GM23338 (cell line): ENCODE data around the gene SRPK2. TPM values are rescaled to one million over a fixed set of nuclear protein-coding genes. Genes with fewer than 3 reads are reported as not detected.

Source experiments
- ATAC-seq: fragments of 200-7000 bp; cut with Tn5 transposase; 3 replicates; pipeline ENCODE4 v1.9.1; 2020
- DNase-seq: peaks from one replicate; pipeline ENCODE4 v3.0.0-alpha.2; 2015; ENCODE audit warnings: low spot score
- H2AFZ ChIP-seq: fragments of 200-600 bp; sonication (generic); 2 replicates; pipeline ENCODE4 v1.8.0; 2016; ENCODE audit warnings: antibody characterized with exemption, mild to moderate bottlenecking, moderate library complexity
- H3F3A ChIP-seq: fragments of 200-600 bp; sonication (generic); replicated peaks from 2 replicates; pipeline ENCODE4 v1.8.0; 2017; ENCODE audit warnings: antibody characterized with exemption, mixed run types, low read depth
- H3K27ac ChIP-seq: fragments of 200-600 bp; sonication (generic); 2 replicates; pipeline ENCODE4 v1.6.1; 2016; ENCODE audit warnings: low read depth
- H3K27me3 ChIP-seq: fragments of 200-600 bp; sonication (generic); 2 replicates; pipeline ENCODE4 v1.8.0; 2016; ENCODE audit warnings: mild to moderate bottlenecking, mixed run types, moderate library complexity; ENCODE audit not compliant: insufficient read depth
- H3K36me3 ChIP-seq: fragments of 200-600 bp; sonication (generic); 2 replicates; pipeline ENCODE4 v1.8.0; 2016; ENCODE audit warnings: mild to moderate bottlenecking; ENCODE audit not compliant: insufficient read depth
- H3K4me1 ChIP-seq: fragments of 200-600 bp; sonication (generic); 2 replicates; pipeline ENCODE4 v1.8.0; 2016; ENCODE audit warnings: mild to moderate bottlenecking, moderate library complexity; ENCODE audit not compliant: insufficient read depth
- H3K4me2 ChIP-seq: fragments of 200-600 bp; sonication (generic); 2 replicates; pipeline ENCODE4 v1.7.1; 2017; ENCODE audit warnings: mixed run types
- H3K4me3 ChIP-seq: fragments of 200-600 bp; sonication (generic); 2 replicates; pipeline ENCODE4 v1.6.1; 2016; ENCODE audit warnings: mixed run types
- H3K79me2 ChIP-seq: fragments of 200-600 bp; sonication (generic); replicated peaks from 2 replicates; pipeline ENCODE4 v1.8.0; 2017; ENCODE audit warnings: mild to moderate bottlenecking; ENCODE audit not compliant: insufficient read depth
- H3K9me2 ChIP-seq: fragments of 200-600 bp; sonication (generic); 2 replicates; pipeline ENCODE4 v1.8.0; 2017; ENCODE audit not compliant: insufficient read depth
- H4K20me1 ChIP-seq: fragments of 200-600 bp; sonication (generic); replicated peaks from 2 replicates; pipeline ENCODE4 v1.8.0; 2017; ENCODE audit warnings: mild to moderate bottlenecking; ENCODE audit not compliant: insufficient read depth
- H3K27ac Mint-ChIP-seq: 2 replicates; pipeline ENCODE4 v1.8.0; 2020; ENCODE audit warnings: inconsistent platforms, mild to moderate bottlenecking, moderate library complexity, mixed read lengths
- H3K27me3 Mint-ChIP-seq: 3 replicates; pipeline ENCODE4 v1.8.0; 2022; ENCODE audit warnings: low read depth, mild to moderate bottlenecking, moderate library complexity, mixed read lengths, inconsistent platforms; ENCODE audit not compliant: insufficient read depth, poor library complexity
- H3K36me3 Mint-ChIP-seq: 3 replicates; pipeline ENCODE4 v1.8.0; 2021; ENCODE audit warnings: low read depth, mild to moderate bottlenecking, inconsistent platforms, moderate library complexity, mixed read lengths
- H3K4me1 Mint-ChIP-seq: 3 replicates; pipeline ENCODE4 v1.8.0; 2020; ENCODE audit warnings: mild to moderate bottlenecking, inconsistent platforms, mixed read lengths
- H3K4me3 Mint-ChIP-seq: 3 replicates; pipeline ENCODE4 v1.8.0; 2021; ENCODE audit warnings: moderate library complexity, mild to moderate bottlenecking, inconsistent platforms, mixed read lengths
- H3K9me3 Mint-ChIP-seq: 3 replicates; pipeline ENCODE4 v1.8.0; 2020; ENCODE audit warnings: moderate library complexity, mild to moderate bottlenecking, inconsistent platforms, mixed read lengths
- CREB1 ChIP-seq: fragments of 250-450 bp; sonication (Bioruptor Pico); IDR thresholded peaks from 2 replicates; pipeline ENCODE4 v1.5.0; 2020; ENCODE audit warnings: low read depth, mild to moderate bottlenecking, moderate library complexity
- EZH2 ChIP-seq: fragments of 200-600 bp; sonication (generic); IDR thresholded peaks from one replicate; pipeline ENCODE4 v1.8.0; 2017; ENCODE audit warnings: antibody characterized with exemption, mild to moderate bottlenecking, low read depth; ENCODE audit not compliant: unreplicated experiment
- EZH2phosphoT487 ChIP-seq: fragments of 200-600 bp; sonication (generic); IDR thresholded peaks from one replicate; pipeline ENCODE4 v1.8.1; 2018; ENCODE audit warnings: antibody characterized with exemption; ENCODE audit not compliant: unreplicated experiment
- JUNB ChIP-seq: IDR thresholded peaks from one replicate; pipeline ENCODE4 v1.6.1; 2016; ENCODE audit warnings: antibody characterized with exemption; ENCODE audit not compliant: unreplicated experiment
- NANOG ChIP-seq: IDR thresholded peaks from 2 replicates; pipeline ENCODE4 v1.6.1; 2016; ENCODE audit warnings: antibody characterized with exemption, borderline replicate concordance
- POLR2AphosphoS5 ChIP-seq: IDR thresholded peaks from 2 replicates; pipeline ENCODE4 v1.6.1; 2016; ENCODE audit warnings: antibody characterized with exemption, low read depth
- ZNF114 ChIP-seq: fragments of 250-450 bp; sonication (Bioruptor Pico); IDR thresholded peaks from 2 replicates; pipeline ENCODE4 v1.5.0; 2020; ENCODE audit warnings: mild to moderate bottlenecking, moderate library complexity
- polyA plus RNA-seq: library from polyadenylated mRNA; unstranded; fragments of >200 nt; fragmentation: Nextera tagmentation; extraction: Ambion mirVana; gene quantifications from 2 replicates; pipeline ENCODE4 v1.2.1, GENCODE V29; 2016
- total RNA-seq: library from RNA; depleted of rRNA; stranded (reverse); fragments of >200 nt; shearing (Covaris generic); gene quantifications from 2 replicates; pipeline ENCODE4 v1.2.3, GENCODE V29; 2014
- TF ChIP-seq, protein P1 (sequence below): IDR thresholded peaks from 2 replicates; pipeline ENCODE4 v1.6.1; 2016; ENCODE audit warnings: antibody characterized with exemption
- TF ChIP-seq, protein P2 (sequence below), 2 experiments: fragments of 200-600 bp in 1 of 2; sonication (generic) in 1 of 2; conservative IDR thresholded peaks; 2 replicates each; pipeline versions ENCODE4 v1.5.1 to v1.6.1; 2016 to 2017; ENCODE audit warnings: antibody characterized with exemption in 2 of 2, low read depth in 2 of 2, mild to moderate bottlenecking in 2 of 2, moderate library complexity in 1 of 2
- TF ChIP-seq, protein P3 (sequence below): fragments of 250-450 bp; sonication (Bioruptor Pico); IDR thresholded peaks from 2 replicates; pipeline ENCODE4 v1.5.0; 2020; ENCODE audit warnings: mild to moderate bottlenecking, moderate library complexity
- TF ChIP-seq, protein P4 (sequence below): IDR thresholded peaks from one replicate; pipeline ENCODE4 v1.6.1; 2018; ENCODE audit warnings: antibody characterized with exemption; ENCODE audit not compliant: unreplicated experiment

SRPK2 gene
- total and polyA plus RNA-seq, 2 experiments from 2014 or later: 66.3 to 91.5 TPM

DNA sequence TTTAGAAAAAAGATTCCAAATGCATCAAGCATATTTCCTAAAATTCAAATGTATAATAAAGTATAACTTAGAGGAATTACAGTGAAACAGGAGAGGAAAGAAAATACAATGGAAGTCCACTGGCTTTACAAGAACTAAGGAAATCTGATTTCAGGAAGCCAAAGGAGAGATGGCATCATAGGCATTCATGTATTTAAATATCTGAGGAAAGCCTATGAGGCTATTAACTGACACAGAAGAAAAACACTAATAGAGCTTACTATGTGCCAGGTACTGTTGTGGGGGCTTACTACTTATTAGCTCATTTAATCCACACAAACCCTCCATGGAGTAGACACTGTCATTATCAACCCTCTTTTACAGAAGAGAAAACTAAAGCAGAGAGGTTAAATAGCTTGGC, 92.2 kb downstream of the SRPK2 start (continued):
- TF ChIP-seq, protein P1, sequence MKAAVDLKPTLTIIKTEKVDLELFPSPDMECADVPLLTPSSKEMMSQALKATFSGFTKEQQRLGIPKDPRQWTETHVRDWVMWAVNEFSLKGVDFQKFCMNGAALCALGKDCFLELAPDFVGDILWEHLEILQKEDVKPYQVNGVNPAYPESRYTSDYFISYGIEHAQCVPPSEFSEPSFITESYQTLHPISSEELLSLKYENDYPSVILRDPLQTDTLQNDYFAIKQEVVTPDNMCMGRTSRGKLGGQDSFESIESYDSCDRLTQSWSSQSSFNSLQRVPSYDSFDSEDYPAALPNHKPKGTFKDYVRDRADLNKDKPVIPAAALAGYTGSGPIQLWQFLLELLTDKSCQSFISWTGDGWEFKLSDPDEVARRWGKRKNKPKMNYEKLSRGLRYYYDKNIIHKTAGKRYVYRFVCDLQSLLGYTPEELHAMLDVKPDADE: no peak
- TF ChIP-seq EZH2 (no peak), EZH2phosphoT487 (no peak), NANOG (no peak), ZNF114 (CRISPR knock-in tag) (no peak)

DNA sequence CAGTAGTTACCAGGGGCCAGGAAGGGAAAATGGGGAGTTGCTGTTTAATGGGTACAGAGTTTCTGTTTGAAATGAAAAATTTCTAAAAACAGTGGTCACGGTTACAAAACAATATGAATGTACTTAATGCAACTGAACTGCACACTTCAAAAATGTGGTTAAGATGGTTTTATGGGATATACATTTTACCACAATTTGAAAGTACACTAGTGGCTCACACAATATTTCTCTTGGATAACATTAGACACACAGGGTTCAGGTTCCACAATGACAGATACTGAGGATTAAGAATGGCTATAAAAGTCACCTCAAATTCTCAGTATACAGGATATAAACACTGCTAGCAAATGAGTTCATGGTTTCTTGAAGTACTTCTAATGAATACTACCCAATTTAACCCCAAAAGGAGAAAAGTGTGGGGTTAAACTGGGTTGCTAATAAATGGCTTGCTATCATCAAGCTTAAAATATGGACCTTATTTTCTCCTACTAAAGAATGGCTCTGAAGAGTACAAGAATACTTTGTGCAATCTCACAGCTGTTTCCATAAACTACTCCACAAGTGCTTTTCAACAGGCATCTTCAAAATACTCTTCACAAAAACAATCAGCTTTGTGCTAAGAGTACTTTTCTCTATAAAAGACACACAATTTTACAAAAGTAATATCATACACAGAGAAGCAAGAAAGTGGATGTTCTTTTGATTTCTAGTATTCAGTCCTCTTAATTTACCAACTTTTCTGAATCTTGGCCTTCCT, 92.9 kb downstream of the SRPK2 start:
- Histone ChIP-seq H3K4me3 (no peak overlapping the region), H4K20me1 (peaks cover 13% of the 10 kb centered on the region), H3K9me2 (no peaks in the 10 kb centered on the region), H3K27ac (no peak overlapping the region), H3K79me2 (peaks cover 97% of the 10 kb centered on the region), H3K27me3 (no peaks in the 10 kb centered on the region), H2AFZ (no peak overlapping the region), H3K4me2 (no peak overlapping the region), H3K36me3 (no peaks in the 10 kb centered on the region), H3F3A (no peaks in the 10 kb centered on the region), H3K4me1 (peaks cover 13% of the 10 kb centered on the region)
- Mint-ChIP-seq H3K4me3 (no peak overlapping the region), H3K36me3 (no peaks in the 10 kb centered on the region), H3K4me1 (peaks cover 39% of the 10 kb centered on the region), H3K27ac (no peak overlapping the region), H3K9me3 (no peaks in the 10 kb centered on the region), H3K27me3 (peaks cover 3% of the 10 kb centered on the region)
- DNase-seq (no peak), ATAC-seq (no peak)
- TF ChIP-seq POLR2AphosphoS5 (no peak), JUNB (no peak), CREB1 (no peak), ZNF114 (CRISPR knock-in tag) (no peak), EZH2 (no peak), NANOG (no peak)
- TF ChIP-seq, protein P2, sequence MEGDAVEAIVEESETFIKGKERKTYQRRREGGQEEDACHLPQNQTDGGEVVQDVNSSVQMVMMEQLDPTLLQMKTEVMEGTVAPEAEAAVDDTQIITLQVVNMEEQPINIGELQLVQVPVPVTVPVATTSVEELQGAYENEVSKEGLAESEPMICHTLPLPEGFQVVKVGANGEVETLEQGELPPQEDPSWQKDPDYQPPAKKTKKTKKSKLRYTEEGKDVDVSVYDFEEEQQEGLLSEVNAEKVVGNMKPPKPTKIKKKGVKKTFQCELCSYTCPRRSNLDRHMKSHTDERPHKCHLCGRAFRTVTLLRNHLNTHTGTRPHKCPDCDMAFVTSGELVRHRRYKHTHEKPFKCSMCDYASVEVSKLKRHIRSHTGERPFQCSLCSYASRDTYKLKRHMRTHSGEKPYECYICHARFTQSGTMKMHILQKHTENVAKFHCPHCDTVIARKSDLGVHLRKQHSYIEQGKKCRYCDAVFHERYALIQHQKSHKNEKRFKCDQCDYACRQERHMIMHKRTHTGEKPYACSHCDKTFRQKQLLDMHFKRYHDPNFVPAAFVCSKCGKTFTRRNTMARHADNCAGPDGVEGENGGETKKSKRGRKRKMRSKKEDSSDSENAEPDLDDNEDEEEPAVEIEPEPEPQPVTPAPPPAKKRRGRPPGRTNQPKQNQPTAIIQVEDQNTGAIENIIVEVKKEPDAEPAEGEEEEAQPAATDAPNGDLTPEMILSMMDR (conservative IDR thresholded peaks at IDR 0.05; ENCODE audit: low read depth in 2 of 2): no peak
- TF ChIP-seq, protein P3, sequence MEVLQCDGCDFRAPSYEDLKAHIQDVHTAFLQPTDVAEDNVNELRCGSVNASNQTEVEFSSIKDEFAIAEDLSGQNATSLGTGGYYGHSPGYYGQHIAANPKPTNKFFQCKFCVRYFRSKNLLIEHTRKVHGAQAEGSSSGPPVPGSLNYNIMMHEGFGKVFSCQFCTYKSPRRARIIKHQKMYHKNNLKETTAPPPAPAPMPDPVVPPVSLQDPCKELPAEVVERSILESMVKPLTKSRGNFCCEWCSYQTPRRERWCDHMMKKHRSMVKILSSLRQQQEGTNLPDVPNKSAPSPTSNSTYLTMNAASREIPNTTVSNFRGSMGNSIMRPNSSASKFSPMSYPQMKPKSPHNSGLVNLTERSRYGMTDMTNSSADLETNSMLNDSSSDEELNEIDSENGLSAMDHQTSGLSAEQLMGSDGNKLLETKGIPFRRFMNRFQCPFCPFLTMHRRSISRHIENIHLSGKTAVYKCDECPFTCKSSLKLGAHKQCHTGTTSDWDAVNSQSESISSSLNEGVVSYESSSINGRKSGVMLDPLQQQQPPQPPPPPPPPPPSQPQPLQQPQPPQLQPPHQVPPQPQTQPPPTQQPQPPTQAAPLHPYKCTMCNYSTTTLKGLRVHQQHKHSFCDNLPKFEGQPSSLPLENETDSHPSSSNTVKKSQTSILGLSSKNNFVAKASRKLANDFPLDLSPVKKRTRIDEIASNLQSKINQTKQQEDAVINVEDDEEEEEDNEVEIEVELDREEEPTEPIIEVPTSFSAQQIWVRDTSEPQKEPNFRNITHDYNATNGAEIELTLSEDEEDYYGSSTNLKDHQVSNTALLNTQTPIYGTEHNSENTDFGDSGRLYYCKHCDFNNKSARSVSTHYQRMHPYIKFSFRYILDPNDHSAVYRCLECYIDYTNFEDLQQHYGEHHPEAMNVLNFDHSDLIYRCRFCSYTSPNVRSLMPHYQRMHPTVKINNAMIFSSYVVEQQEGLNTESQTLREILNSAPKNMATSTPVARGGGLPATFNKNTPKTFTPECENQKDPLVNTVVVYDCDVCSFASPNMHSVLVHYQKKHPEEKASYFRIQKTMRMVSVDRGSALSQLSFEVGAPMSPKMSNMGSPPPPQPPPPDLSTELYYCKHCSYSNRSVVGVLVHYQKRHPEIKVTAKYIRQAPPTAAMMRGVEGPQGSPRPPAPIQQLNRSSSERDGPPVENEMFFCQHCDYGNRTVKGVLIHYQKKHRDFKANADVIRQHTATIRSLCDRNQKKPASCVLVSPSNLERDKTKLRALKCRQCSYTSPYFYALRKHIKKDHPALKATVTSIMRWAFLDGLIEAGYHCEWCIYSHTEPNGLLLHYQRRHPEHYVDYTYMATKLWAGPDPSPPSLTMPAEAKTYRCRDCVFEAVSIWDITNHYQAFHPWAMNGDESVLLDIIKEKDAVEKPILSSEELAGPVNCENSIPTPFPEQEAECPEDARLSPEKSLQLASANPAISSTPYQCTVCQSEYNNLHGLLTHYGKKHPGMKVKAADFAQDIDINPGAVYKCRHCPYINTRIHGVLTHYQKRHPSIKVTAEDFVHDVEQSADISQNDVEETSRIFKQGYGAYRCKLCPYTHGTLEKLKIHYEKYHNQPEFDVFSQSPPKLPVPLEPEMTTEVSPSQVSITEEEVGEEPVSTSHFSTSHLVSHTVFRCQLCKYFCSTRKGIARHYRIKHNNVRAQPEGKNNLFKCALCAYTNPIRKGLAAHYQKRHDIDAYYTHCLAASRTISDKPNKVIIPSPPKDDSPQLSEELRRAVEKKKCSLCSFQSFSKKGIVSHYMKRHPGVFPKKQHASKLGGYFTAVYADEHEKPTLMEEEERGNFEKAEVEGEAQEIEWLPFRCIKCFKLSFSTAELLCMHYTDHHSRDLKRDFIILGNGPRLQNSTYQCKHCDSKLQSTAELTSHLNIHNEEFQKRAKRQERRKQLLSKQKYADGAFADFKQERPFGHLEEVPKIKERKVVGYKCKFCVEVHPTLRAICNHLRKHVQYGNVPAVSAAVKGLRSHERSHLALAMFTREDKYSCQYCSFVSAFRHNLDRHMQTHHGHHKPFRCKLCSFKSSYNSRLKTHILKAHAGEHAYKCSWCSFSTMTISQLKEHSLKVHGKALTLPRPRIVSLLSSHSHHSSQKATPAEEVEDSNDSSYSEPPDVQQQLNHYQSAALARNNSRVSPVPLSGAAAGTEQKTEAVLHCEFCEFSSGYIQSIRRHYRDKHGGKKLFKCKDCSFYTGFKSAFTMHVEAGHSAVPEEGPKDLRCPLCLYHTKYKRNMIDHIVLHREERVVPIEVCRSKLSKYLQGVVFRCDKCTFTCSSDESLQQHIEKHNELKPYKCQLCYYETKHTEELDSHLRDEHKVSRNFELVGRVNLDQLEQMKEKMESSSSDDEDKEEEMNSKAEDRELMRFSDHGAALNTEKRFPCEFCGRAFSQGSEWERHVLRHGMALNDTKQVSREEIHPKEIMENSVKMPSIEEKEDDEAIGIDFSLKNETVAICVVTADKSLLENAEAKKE: no peak
- TF ChIP-seq, protein P4, sequence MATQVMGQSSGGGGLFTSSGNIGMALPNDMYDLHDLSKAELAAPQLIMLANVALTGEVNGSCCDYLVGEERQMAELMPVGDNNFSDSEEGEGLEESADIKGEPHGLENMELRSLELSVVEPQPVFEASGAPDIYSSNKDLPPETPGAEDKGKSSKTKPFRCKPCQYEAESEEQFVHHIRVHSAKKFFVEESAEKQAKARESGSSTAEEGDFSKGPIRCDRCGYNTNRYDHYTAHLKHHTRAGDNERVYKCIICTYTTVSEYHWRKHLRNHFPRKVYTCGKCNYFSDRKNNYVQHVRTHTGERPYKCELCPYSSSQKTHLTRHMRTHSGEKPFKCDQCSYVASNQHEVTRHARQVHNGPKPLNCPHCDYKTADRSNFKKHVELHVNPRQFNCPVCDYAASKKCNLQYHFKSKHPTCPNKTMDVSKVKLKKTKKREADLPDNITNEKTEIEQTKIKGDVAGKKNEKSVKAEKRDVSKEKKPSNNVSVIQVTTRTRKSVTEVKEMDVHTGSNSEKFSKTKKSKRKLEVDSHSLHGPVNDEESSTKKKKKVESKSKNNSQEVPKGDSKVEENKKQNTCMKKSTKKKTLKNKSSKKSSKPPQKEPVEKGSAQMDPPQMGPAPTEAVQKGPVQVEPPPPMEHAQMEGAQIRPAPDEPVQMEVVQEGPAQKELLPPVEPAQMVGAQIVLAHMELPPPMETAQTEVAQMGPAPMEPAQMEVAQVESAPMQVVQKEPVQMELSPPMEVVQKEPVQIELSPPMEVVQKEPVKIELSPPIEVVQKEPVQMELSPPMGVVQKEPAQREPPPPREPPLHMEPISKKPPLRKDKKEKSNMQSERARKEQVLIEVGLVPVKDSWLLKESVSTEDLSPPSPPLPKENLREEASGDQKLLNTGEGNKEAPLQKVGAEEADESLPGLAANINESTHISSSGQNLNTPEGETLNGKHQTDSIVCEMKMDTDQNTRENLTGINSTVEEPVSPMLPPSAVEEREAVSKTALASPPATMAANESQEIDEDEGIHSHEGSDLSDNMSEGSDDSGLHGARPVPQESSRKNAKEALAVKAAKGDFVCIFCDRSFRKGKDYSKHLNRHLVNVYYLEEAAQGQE: no peak
